ENCODE data around the gene DGKD.

DGKD gene

GRCh38 chr2:233464056-233464455 is 109.8 kb downstream of the DGKD start:
- DNase-seq: no peak

GRCh38 chr2:233464531-233465240 is 110.4 kb downstream of the DGKD start:
- no peak for DNase-seq

GRCh38 chr2:233466991-233467603 is 112.8 kb downstream of the DGKD start:
- DNase-seq: no peak

- no peak for DNase-seq
Observed at GRCh38 chr2:233468047-233468740, 113.9 kb downstream of the DGKD start.

GRCh38 chr2:233468741-233469110 is 114.4 kb downstream of the DGKD start:
- DNase-seq: no peak

- no peak for DNase-seq
Observed at GRCh38 chr2:233469261-233470010, 115.1 kb downstream of the DGKD start.

- no peak for DNase-seq
Observed at GRCh38 chr2:233470011-233470687, 115.9 kb downstream of the DGKD start.

GRCh38 chr2:233470839-233471238 is 116.5 kb downstream of the DGKD start:
- DNase-seq: no peak

- DNase-seq: no peak
Observed at GRCh38 chr2:233471291-233472035, 117.2 kb downstream of the DGKD start.

GRCh38 chr2:233473386-233473791 is 119.1 kb downstream of the DGKD start:
- no peak for DNase-seq

- no peak for DNase-seq
Observed at GRCh38 chr2:233473878-233474277, 119.6 kb downstream of the DGKD start.

- DNase-seq: no peak
Observed at GRCh38 chr2:233474308-233475160, 120.2 kb downstream of the DGKD start.

- no peak for DNase-seq
Observed at GRCh38 chr2:233476063-233476410, 121.7 kb downstream of the DGKD start.

GRCh38 chr2:233476651-233477547 is 122.6 kb downstream of the DGKD start:
- no peak for DNase-seq

GRCh38 chr2:233477548-233478433 is 123.5 kb downstream of the DGKD start:
- DNase-seq: no peak

GRCh38 chr2:233479616-233480489 is 125.6 kb downstream of the DGKD start:
- no peak for DNase-seq

- no peak for DNase-seq
Observed at GRCh38 chr2:233480490-233481202, 126.4 kb downstream of the DGKD start.
